Muscle of leg (tissue), 11 donors: ENCODE data around the gene STRBP. TPM values are rescaled to one million over a fixed set of nuclear protein-coding genes. Genes with fewer than 3 reads are reported as not detected.
"Not testable (repeated sequence)": the region's sequence is repeated elsewhere in the genome, so short reads cannot be mapped to it uniquely, and the experiment has no call there.

Source experiments
- DNase-seq: peaks from one replicate; pipeline ENCODE4 v3.0.0; 2013
- H3K27ac ChIP-seq: one replicate; pipeline ENCODE4 v1.5.1; 2013; ENCODE audit warnings: mild to moderate bottlenecking, low read length, control low read depth
- H3K27me3 ChIP-seq: one replicate; pipeline ENCODE4 v1.6.1; 2013; ENCODE audit warnings: low read length; ENCODE audit not compliant: control insufficient read depth, insufficient read depth
- H3K36me3 ChIP-seq: one replicate; pipeline ENCODE4 v1.6.1; 2013; ENCODE audit warnings: low read length; ENCODE audit not compliant: control insufficient read depth, insufficient read depth
- H3K4me1 ChIP-seq: one replicate; pipeline ENCODE4 v1.6.1; 2013; ENCODE audit warnings: low read length; ENCODE audit not compliant: control insufficient read depth, insufficient read depth
- H3K4me3 ChIP-seq: one replicate; pipeline ENCODE4 v1.5.1; 2013; ENCODE audit warnings: low read length, control low read depth
- H3K9me3 ChIP-seq: replicated peaks from 2 replicates; pipeline ENCODE4 v1.6.1; 2013; ENCODE audit warnings: low read depth, low read length; ENCODE audit not compliant: control insufficient read depth
- WGBS: methylation state at CpG from one replicate; pipeline ENCODE4 v1.1.5; 2013; ENCODE audit warnings: missing lambda C conversion rate; ENCODE audit not compliant: insufficient coverage; 5-methylcytosine and 5-hydroxymethylcytosine counted together
- polyA plus RNA-seq, 8 donors: library from polyadenylated mRNA; unstranded; fragments of 120-200 nt; gene quantifications; one replicate each; pipeline versions ENCODE4 v1.2.1 to v1.2.3, GENCODE V29; 2013; ENCODE audit warnings: inconsistent platforms in 1 of 8, low replicate concordance in 1 of 8; ENCODE audit not compliant: insufficient read length in 8 of 8, insufficient read depth in 1 of 8
- total RNA-seq: library from RNA; stranded (reverse); fragments of 120-200 nt; gene quantifications from one replicate; pipeline ENCODE4 v1.2.4, GENCODE V29; 2013

STRBP gene
- total and polyA plus RNA-seq, 9 donors = 8.2 to 14.3 (median 9.4) TPM

- no peaks in the 10 kb centered on the region for H3K27me3 ChIP-seq
- no peak for DNase-seq
- no peaks in the 10 kb centered on the region for H3K4me1 ChIP-seq
- WGBS = 80% methylated on average over 1 of the region's 1 CpG
- no peaks in the 10 kb centered on the region for H3K9me3 ChIP-seq
- H3K4me3 ChIP-seq = no peak overlapping the region
- H3K27ac ChIP-seq = no peak overlapping the region
- no peaks in the 10 kb centered on the region for H3K36me3 ChIP-seq
Observed at GRCh38 chr9:123208626-123209174, 59.7 kb downstream of the STRBP start.

- no peaks in the 10 kb centered on the region for H3K36me3 ChIP-seq
- no CpG with 5 or more reads among the region's 6 CpGs for WGBS
- no peak for DNase-seq
Observed at GRCh38 chr9:123206065-123206464, 62.3 kb downstream of the STRBP start.

GRCh38 chr9:123201083-123201482 is 67.3 kb downstream of the STRBP start:
- Histone ChIP-seq H3K27ac (no peak overlapping the region), H3K4me1 (no peaks in the 10 kb centered on the region), H3K27me3 (no peaks in the 10 kb centered on the region), H3K9me3 (no peaks in the 10 kb centered on the region), H3K36me3 (no peaks in the 10 kb centered on the region), H3K4me3 (no peak overlapping the region)
- no peak for DNase-seq
- WGBS = no CpG with 5 or more reads among the region's 2 CpGs

More at GRCh38 chr9:123206065-123206464, 62.3 kb downstream of the STRBP start:
- H3K27ac ChIP-seq = no peak overlapping the region
- no peaks in the 10 kb centered on the region for H3K4me1 ChIP-seq
- H3K27me3 ChIP-seq = no peaks in the 10 kb centered on the region
- H3K9me3 ChIP-seq = no peaks in the 10 kb centered on the region
- H3K4me3 ChIP-seq = no peak overlapping the region

GRCh38 chr9:123200469-123200868 is 67.9 kb downstream of the STRBP start:
- no CpG with 5 or more reads among the region's 13 CpGs for WGBS
- H3K36me3 ChIP-seq, H3K27ac ChIP-seq, H3K4me1 ChIP-seq, DNase-seq, H3K27me3 ChIP-seq, H3K4me3 ChIP-seq, H3K9me3 ChIP-seq: not testable (repeated sequence)

- no CpG with 5 or more reads among the region's 1 CpG for WGBS
- H3K27ac ChIP-seq = no peak overlapping the region
- H3K4me3 ChIP-seq = no peak overlapping the region
- no peaks in the 10 kb centered on the region for H3K4me1 ChIP-seq
- no peaks in the 10 kb centered on the region for H3K36me3 ChIP-seq
- no peak for DNase-seq
- H3K27me3 ChIP-seq = no peaks in the 10 kb centered on the region
- H3K9me3 ChIP-seq = no peaks in the 10 kb centered on the region
Observed at GRCh38 chr9:123196124-123196523, 72.3 kb downstream of the STRBP start.

- Histone ChIP-seq H3K36me3 (no peaks in the 10 kb centered on the region), H3K27ac (no peak overlapping the region), H3K27me3 (no peaks in the 10 kb centered on the region), H3K9me3 (no peaks in the 10 kb centered on the region), H3K4me1 (no peaks in the 10 kb centered on the region), H3K4me3 (no peak overlapping the region)
- DNase-seq = no peak
- 100% methylated on average over 1 of the region's 1 CpG for WGBS
Observed at GRCh38 chr9:123194023-123194422, 74.4 kb downstream of the STRBP start.

- DNase-seq = no peak
- Histone ChIP-seq H3K27me3 (no peaks in the 10 kb centered on the region), H3K4me3 (no peak overlapping the region), H3K9me3 (no peaks in the 10 kb centered on the region), H3K4me1 (no peaks in the 10 kb centered on the region), H3K36me3 (no peaks in the 10 kb centered on the region), H3K27ac (no peak overlapping the region)
- WGBS = 91% methylated on average over 1 of the region's 1 CpG
Observed at GRCh38 chr9:123191680-123192079, 76.7 kb downstream of the STRBP start.

GRCh38 chr9:123191260-123191659 is 77.1 kb downstream of the STRBP start:
- no peak for DNase-seq
- 13% methylated on average over 2 of the region's 4 CpGs for WGBS
- no peak overlapping the region for H3K27ac ChIP-seq
- no peaks in the 10 kb centered on the region for H3K36me3 ChIP-seq
- H3K27me3 ChIP-seq = no peaks in the 10 kb centered on the region
- H3K4me3 ChIP-seq = no peak overlapping the region
- H3K9me3 ChIP-seq = no peaks in the 10 kb centered on the region
- H3K4me1 ChIP-seq = no peaks in the 10 kb centered on the region

GRCh38 chr9:123187131-123187530 is 81.3 kb downstream of the STRBP start:
- no peaks in the 10 kb centered on the region for H3K27me3 ChIP-seq
- no peak overlapping the region for H3K4me3 ChIP-seq
- no CpG with 5 or more reads among the region's 1 CpG for WGBS
- no peaks in the 10 kb centered on the region for H3K9me3 ChIP-seq
- no peak for DNase-seq
- no peaks in the 10 kb centered on the region for H3K36me3 ChIP-seq
- no peaks in the 10 kb centered on the region for H3K4me1 ChIP-seq
- H3K27ac ChIP-seq = no peak overlapping the region

- H3K27ac ChIP-seq, H3K4me1 ChIP-seq, H3K9me3 ChIP-seq, H3K36me3 ChIP-seq, DNase-seq, H3K4me3 ChIP-seq, H3K27me3 ChIP-seq: not testable (repeated sequence)
- no CpG with 5 or more reads among the region's 2 CpGs for WGBS
Observed at GRCh38 chr9:123186029-123186428, 82.4 kb downstream of the STRBP start.

GRCh38 chr9:123176949-123177348 is 91.4 kb downstream of the STRBP start:
- Histone ChIP-seq H3K9me3 (no peaks in the 10 kb centered on the region), H3K36me3 (no peaks in the 10 kb centered on the region), H3K27me3 (no peaks in the 10 kb centered on the region), H3K4me3 (no peak overlapping the region), H3K27ac (no peak overlapping the region), H3K4me1 (no peaks in the 10 kb centered on the region)
- no CpG with 5 or more reads among the region's 2 CpGs for WGBS
- no peak for DNase-seq
